ENCODE measurements around the gene MYL3.

GRCh38 chr3:46866032-46866595 is 2.9 kb upstream of the MYL3 start:
- TF ChIP-seq CTCF (IDR thresholded peaks at IDR 0.05) (no peak), POLR2A (IDR thresholded peaks at IDR 0.05) (no peak)
